HG03135 (cell line): ENCODE measurements around the gene STK11IP.

Experiments used
- ATAC-seq: cut with Tn5 transposase; IDR thresholded peaks from one replicate; pipeline ENCODE4 v1.9.1; 2021; ENCODE audit warnings: mild to moderate bottlenecking, moderate library complexity; ENCODE audit not compliant: unreplicated experiment

The STK11IP gene, protein sequence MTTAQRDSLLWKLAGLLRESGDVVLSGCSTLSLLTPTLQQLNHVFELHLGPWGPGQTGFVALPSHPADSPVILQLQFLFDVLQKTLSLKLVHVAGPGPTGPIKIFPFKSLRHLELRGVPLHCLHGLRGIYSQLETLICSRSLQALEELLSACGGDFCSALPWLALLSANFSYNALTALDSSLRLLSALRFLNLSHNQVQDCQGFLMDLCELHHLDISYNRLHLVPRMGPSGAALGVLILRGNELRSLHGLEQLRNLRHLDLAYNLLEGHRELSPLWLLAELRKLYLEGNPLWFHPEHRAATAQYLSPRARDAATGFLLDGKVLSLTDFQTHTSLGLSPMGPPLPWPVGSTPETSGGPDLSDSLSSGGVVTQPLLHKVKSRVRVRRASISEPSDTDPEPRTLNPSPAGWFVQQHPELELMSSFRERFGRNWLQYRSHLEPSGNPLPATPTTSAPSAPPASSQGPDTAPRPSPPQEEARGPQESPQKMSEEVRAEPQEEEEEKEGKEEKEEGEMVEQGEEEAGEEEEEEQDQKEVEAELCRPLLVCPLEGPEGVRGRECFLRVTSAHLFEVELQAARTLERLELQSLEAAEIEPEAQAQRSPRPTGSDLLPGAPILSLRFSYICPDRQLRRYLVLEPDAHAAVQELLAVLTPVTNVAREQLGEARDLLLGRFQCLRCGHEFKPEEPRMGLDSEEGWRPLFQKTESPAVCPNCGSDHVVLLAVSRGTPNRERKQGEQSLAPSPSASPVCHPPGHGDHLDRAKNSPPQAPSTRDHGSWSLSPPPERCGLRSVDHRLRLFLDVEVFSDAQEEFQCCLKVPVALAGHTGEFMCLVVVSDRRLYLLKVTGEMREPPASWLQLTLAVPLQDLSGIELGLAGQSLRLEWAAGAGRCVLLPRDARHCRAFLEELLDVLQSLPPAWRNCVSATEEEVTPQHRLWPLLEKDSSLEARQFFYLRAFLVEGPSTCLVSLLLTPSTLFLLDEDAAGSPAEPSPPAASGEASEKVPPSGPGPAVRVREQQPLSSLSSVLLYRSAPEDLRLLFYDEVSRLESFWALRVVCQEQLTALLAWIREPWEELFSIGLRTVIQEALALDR

GRCh38 chr2:219597552-219598307, at the start of gene STK11IP:
STK11IP (plus strand) TSS chr2:219597857; CDS start chr2:219598120, 263 bp downstream.
- peak; percentile 94 for ATAC-seq

DNA sequence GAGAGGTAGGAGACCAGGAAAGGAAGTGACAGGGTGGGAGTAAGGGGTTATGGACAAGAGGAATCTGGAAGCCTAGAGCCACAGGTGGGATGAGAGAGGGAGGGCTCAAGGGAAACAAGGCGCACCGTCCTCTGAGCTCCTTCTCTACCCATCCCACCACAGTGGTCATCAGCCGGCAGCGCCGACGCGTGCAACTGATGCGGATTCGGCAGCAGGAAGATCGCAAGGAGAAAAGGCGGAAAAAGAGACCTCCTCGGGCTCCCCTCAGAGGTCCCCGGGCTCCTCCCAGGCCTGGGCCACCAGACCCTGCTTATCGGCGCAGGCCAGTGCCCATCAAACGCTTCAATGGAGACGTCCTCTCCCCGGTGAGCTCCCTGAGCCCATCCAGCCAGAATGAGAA, 48.7 kb upstream of the STK11IP start:
- no peak for ATAC-seq

DNA sequence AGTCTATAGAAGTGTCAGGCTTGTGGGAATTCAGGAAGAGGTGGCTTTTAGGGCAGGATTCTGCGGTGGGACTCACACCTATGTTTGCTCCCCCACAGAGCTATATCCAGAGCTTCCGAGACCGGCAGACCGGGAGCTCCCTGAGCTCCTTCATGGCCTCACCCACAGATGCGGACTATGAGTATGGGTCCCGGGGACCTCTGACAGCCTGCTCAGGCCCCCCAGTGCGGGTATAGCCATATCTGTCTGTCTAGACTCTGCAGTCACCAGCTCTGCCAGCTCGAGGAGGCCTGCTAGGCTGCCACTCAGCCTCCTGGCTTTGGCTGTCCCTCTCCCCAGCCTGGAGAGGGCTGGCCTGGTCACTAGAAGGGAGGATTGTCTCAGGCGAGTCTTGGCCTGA, 48.0 kb upstream of the STK11IP start:
- no peak for ATAC-seq

DNA sequence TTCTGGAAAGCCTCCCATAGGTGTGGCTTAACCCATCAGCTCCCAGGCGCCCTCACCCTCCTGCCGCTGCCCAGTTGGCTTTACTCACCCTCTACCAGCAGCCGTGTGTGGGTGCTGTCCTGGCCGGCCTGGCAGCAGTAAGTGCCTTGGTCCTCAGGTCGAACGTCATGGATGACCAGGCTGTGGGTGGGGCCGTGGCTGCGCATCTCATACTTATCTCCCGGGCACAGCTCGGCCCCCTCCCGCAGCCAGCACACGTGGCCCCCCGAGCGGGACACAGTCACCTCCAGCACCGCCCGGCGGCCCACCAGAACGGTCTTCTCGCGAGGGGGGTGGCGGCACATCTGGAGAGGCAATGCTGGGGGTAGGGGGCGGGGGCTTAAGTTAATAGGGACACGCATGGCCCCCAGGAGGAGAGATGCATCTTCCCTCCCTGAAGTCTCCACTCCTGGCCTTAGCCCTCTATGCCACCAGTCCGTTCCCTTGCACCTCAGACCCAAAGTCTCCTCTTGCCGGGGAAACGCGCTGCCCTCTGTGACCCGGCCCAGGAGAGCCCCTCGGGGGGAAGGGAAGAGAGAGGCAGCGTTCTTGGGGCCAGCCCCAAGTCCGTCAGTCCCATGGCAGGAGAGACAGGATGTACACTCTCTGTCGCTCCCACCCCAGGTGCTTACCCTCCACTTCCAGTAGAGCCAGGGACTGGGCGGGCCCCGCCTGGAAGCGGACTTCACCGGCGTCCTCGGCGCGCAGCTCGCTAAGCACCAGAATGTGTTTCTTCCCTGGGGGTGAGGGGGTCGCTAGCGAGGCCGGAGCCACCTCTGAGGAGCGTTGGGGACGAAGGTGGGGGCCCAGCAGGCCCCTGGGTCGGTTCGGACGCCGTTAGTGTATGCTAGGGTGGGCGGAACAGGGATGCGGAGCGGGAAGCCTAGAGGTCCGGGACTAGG, 45.9 kb upstream of the STK11IP start:
- ATAC-seq, result peak; percentile 19

- peak; percentile 88 for ATAC-seq
These were observed 45.1 kb upstream of the STK11IP start for GRCh38 chr2:219552382-219553167.

DNA sequence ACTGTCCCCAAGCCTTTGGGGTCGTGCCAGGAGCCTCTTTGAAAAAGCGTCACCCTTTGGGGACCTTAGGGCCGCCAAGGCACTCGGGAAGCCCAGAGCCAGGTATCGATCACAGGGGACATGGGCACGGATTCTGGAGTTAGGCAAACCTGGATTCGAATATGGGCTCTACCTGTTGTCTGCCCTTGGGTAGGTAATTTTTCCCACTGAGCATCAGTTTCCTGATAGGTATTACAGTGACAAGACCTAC, 44.6 kb upstream of the STK11IP start:
- ATAC-seq, result no peak

GRCh38 chr2:219553463-219553963, 44.1 kb upstream of the STK11IP start:
- ATAC-seq, result no peak

DNA sequence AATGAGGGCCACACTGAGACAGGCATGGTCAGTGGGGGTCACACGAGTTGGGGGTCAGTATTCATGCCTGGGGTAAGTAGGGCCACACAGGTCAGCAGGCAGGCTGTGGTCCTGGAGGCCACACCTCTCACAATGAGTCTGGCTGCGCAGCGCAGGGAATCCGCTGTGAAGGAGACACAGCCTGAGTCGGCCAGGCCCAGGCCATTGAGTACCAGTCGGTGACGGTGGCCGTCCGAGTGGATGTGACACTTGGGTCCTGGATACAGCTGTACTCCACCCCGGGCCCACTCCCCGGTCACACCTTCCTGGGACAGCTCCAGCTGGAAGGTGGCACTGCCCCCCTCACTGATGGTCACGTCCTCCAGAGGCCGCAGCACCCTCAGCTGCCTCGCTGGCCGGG, 43.3 kb upstream of the STK11IP start:
- ATAC-seq, result no peak

GRCh38 chr2:219555956-219556355, 41.7 kb upstream of the STK11IP start:
- ATAC-seq, result no peak

GRCh38 chr2:219556413-219556812, 41.2 kb upstream of the STK11IP start:
- ATAC-seq, result no peak

- no peak for ATAC-seq
These were observed 40.3 kb upstream of the STK11IP start for GRCh38 chr2:219557320-219557719.

DNA sequence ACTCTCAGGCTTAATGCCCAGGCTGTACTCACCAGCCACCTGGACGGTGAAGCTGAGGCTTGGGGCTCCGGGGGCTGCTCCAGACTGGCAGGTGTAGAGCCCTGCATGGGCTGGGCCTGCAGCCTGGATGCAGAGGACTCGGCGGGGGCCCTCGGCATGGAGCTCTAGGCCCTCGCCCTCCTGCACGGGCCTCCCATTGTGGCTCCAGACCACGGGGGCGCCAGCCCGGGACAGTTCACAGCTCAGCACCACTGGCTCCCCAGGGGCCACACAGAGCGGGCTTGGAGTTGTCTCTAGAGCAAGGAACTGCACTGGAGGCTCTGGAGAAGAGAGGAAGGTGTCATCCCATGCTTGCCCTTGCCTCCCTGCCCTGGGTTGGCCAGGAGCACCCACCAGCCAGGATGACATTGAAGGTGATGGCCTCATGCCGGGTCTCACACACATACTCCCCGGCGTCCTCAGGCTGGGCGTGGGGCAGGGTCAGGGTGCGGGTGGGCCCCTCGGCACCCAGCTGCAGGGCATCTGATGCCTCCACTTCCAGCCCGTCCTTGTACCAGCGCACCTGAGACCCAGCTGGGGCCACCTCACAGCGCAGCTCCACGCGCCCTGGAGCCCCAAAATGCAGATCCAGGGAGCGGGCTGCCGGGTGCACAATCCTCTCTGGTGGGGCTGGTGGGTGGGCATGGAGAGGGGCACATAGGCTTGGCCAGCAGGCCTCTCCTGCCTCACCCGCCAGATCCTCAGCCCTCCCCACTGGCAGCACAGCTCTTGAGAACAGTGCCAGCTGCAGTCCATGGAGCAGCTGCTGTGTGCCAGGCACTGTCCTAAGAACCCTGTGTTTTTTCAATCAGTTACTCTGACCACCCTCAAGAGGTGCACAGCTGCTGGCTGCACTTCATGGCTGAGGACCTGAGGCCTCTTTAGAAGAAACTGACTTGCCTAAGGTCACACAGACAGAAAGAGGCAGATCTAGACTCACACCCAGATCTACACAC, 39.6 kb upstream of the STK11IP start:
- ATAC-seq, result no peak

- ATAC-seq, result no peak
These were observed 38.3 kb upstream of the STK11IP start for GRCh38 chr2:219559156-219559915.

GRCh38 chr2:219560037-219560892, 37.4 kb upstream of the STK11IP start:
- ATAC-seq, result no peak

GRCh38 chr2:219560893-219561178, 36.8 kb upstream of the STK11IP start:
- no peak for ATAC-seq
